SKM-1 (cell line): ENCODE data around the gene DHRS1.
"Not testable (repeated sequence)": the region's sequence is repeated elsewhere in the genome, so short reads cannot be mapped to it uniquely, and the experiment has no call there.

Experiments
- DNase-seq: peaks from one replicate; lab custom pipeline; 2025; ENCODE audit not compliant: unreplicated experiment; lab: John Stamatoyannopoulos, UW

The DHRS1 gene

GRCh38 chr14:24329073-24329663, 29.6 kb upstream of the DHRS1 start:
- DNase-seq: no peak

GRCh38 chr14:24327914-24328313, 28.3 kb upstream of the DHRS1 start:
- not testable (repeated sequence) for DNase-seq

- peak; percentile 35 for DNase-seq
Observed at GRCh38 chr14:24327303-24327702, 27.7 kb upstream of the DHRS1 start.

- DNase-seq: no peak
Observed at GRCh38 chr14:24325963-24326362, 26.4 kb upstream of the DHRS1 start.

GRCh38 chr14:24325041-24325530, 25.5 kb upstream of the DHRS1 start:
- DNase-seq: no peak

GRCh38 chr14:24324024-24324423, 24.4 kb upstream of the DHRS1 start:
- DNase-seq: no peak

GRCh38 chr14:24323341-24323740, 23.8 kb upstream of the DHRS1 start:
- no peak for DNase-seq

- no peak for DNase-seq
Observed at GRCh38 chr14:24322672-24323071, 23.1 kb upstream of the DHRS1 start.

- no peak for DNase-seq
Observed at GRCh38 chr14:24321212-24321975, 21.8 kb upstream of the DHRS1 start.

GRCh38 chr14:24317141-24317928, 17.8 kb upstream of the DHRS1 start:
- no peak for DNase-seq

GRCh38 chr14:24316597-24316950, 17.0 kb upstream of the DHRS1 start:
- DNase-seq: no peak

- DNase-seq: no peak
Observed at GRCh38 chr14:24315807-24316596, 16.4 kb upstream of the DHRS1 start.

- DNase-seq: no peak
Observed at GRCh38 chr14:24315243-24315806, 15.7 kb upstream of the DHRS1 start.

GRCh38 chr14:24314377-24315193, 15.0 kb upstream of the DHRS1 start:
- DNase-seq: no peak

GRCh38 chr14:24313913-24314312, 14.3 kb upstream of the DHRS1 start:
- DNase-seq: no peak

GRCh38 chr14:24312736-24313507, 13.3 kb upstream of the DHRS1 start:
- peak; percentile 46 for DNase-seq

- DNase-seq: no peak
Observed at GRCh38 chr14:24311837-24312615, 12.4 kb upstream of the DHRS1 start.
